ENCODE measurements around the gene ATXN10. TPM values are rescaled to one million over a fixed set of nuclear protein-coding genes. Genes with fewer than 3 reads are reported as not detected.

Gene ATXN10
- total RNA-seq, 2 experiments from 2014 or later: 43.8 to 48.0 TPM

GRCh38 chr22:45881524-45881875, 209.9 kb downstream of the ATXN10 start:
- no peaks in the 10 kb centered on the region for H3K4me1 Mint-ChIP-seq (ENCODE audit: low read depth)
- POLR2A ChIA-PET: no interaction called here
- Histone ChIP-seq H3K27ac (ENCODE audit: low read depth in 1 of 2, low read length in 2 of 2) (no peak overlapping the region), H3K9me3 (ENCODE audit: control insufficient read depth in 1 of 2, insufficient read depth in 1 of 2, low read length in 2 of 2) (peaks cover 0 to 29% of the 10 kb centered on the region in 2 experiments), H3K4me3 (ENCODE audit: low read length) (no peak overlapping the region), H3K36me3 (ENCODE audit: insufficient read depth, low read length) (no peaks in the 10 kb centered on the region), H3K27me3 (ENCODE audit: control insufficient read depth in 1 of 2, insufficient read depth in 2 of 2, low read length in 2 of 2) (peaks cover 41 to 52% of the 10 kb centered on the region in 2 experiments), H3K4me1 (ENCODE audit: insufficient read depth, low read length) (no peaks in the 10 kb centered on the region)
- H3K27ac Mint-ChIP-seq: no peak overlapping the region
- ATAC-seq (ENCODE audit: poor library complexity) (no peak), DNase-seq (no peak)
- TF ChIP-seq, protein P1, sequence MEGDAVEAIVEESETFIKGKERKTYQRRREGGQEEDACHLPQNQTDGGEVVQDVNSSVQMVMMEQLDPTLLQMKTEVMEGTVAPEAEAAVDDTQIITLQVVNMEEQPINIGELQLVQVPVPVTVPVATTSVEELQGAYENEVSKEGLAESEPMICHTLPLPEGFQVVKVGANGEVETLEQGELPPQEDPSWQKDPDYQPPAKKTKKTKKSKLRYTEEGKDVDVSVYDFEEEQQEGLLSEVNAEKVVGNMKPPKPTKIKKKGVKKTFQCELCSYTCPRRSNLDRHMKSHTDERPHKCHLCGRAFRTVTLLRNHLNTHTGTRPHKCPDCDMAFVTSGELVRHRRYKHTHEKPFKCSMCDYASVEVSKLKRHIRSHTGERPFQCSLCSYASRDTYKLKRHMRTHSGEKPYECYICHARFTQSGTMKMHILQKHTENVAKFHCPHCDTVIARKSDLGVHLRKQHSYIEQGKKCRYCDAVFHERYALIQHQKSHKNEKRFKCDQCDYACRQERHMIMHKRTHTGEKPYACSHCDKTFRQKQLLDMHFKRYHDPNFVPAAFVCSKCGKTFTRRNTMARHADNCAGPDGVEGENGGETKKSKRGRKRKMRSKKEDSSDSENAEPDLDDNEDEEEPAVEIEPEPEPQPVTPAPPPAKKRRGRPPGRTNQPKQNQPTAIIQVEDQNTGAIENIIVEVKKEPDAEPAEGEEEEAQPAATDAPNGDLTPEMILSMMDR (IDR thresholded peaks at IDR 0.05): no peak
- H3K9me3 Mint-ChIP-seq: no peaks in the 10 kb centered on the region
- intact Hi-C loops (cut with DNase I, micrococcal nuclease): no loop called here
- no peak overlapping the region for H3K4me3 Mint-ChIP-seq
- CTCF ChIA-PET: no interaction called here
- no peaks in the 10 kb centered on the region for H3K36me3 Mint-ChIP-seq (ENCODE audit: low read depth)
- H3K27me3 Mint-ChIP-seq: peaks cover 45% of the 10 kb centered on the region

- ATAC-seq (ENCODE audit: poor library complexity): no peak
- no peaks in the 10 kb centered on the region for H3K9me3 Mint-ChIP-seq
- Histone ChIP-seq H3K36me3 (ENCODE audit: insufficient read depth, low read length) (no peaks in the 10 kb centered on the region), H3K4me3 (ENCODE audit: low read length) (no peak overlapping the region), H3K27me3 (ENCODE audit: control insufficient read depth in 1 of 2, insufficient read depth in 2 of 2, low read length in 2 of 2) (peaks cover 34 to 48% of the 10 kb centered on the region in 2 experiments), H3K27ac (ENCODE audit: low read depth in 1 of 2, low read length in 2 of 2) (no peak overlapping the region), H3K4me1 (ENCODE audit: insufficient read depth, low read length) (no peaks in the 10 kb centered on the region), H3K9me3 (ENCODE audit: control insufficient read depth in 1 of 2, insufficient read depth in 1 of 2, low read length in 2 of 2) (peaks cover 0 to 23% of the 10 kb centered on the region in 2 experiments)
- POLR2A ChIA-PET: no interaction called here
- CTCF ChIA-PET: no interaction called here
- no peak overlapping the region for H3K27ac Mint-ChIP-seq
- H3K4me1 Mint-ChIP-seq (ENCODE audit: low read depth): no peaks in the 10 kb centered on the region
- H3K4me3 Mint-ChIP-seq: no peak overlapping the region
- no peaks in the 10 kb centered on the region for H3K36me3 Mint-ChIP-seq (ENCODE audit: low read depth)
- TF ChIP-seq, protein P1 (IDR thresholded peaks at IDR 0.05): no peak
- H3K27me3 Mint-ChIP-seq: peaks cover 52% of the 10 kb centered on the region
- DNase-seq: no peak
- intact Hi-C loops (cut with DNase I, micrococcal nuclease): no loop called here
These were observed 211.5 kb downstream of the ATXN10 start for GRCh38 chr22:45882881-45883810.

DNA sequence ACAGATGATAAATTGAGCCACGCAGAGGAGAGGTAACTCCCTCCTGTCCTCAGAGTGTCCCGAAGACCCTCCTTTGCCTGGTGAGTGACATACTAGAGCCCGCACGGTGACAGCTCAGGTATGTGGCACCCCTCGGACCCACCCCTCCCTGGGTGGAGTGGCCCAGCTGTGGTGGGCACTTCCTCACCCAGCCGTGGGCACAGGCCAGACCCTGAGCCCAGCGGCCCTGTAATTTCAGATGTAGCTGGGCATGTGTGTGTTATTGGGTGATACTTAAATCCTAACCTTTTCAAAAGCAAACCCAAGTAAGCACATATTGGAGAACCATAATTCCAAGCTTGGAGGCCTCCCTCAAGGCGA, 212.2 kb downstream of the ATXN10 start:
- Histone ChIP-seq H3K27me3 (ENCODE audit: control insufficient read depth in 1 of 2, insufficient read depth in 2 of 2, low read length in 2 of 2) (peaks cover 28 to 43% of the 10 kb centered on the region in 2 experiments), H3K9me3 (ENCODE audit: control insufficient read depth in 1 of 2, insufficient read depth in 1 of 2, low read length in 2 of 2) (peaks cover 0 to 20% of the 10 kb centered on the region in 2 experiments), H3K4me1 (ENCODE audit: insufficient read depth, low read length) (no peaks in the 10 kb centered on the region), H3K36me3 (ENCODE audit: insufficient read depth, low read length) (no peaks in the 10 kb centered on the region), H3K4me3 (ENCODE audit: low read length) (no peak overlapping the region), H3K27ac (ENCODE audit: low read depth in 1 of 2, low read length in 2 of 2) (no peak overlapping the region)
- CTCF ChIA-PET: no interaction called here
- H3K27me3 Mint-ChIP-seq: peaks cover 53% of the 10 kb centered on the region
- H3K4me1 Mint-ChIP-seq (ENCODE audit: low read depth): no peaks in the 10 kb centered on the region
- TF ChIP-seq, protein P1 (IDR thresholded peaks at IDR 0.05): no peak
- H3K4me3 Mint-ChIP-seq: no peak overlapping the region
- POLR2A ChIA-PET: no interaction called here
- no peaks in the 10 kb centered on the region for H3K36me3 Mint-ChIP-seq (ENCODE audit: low read depth)
- intact Hi-C loops (cut with DNase I, micrococcal nuclease): no loop called here
- DNase-seq (no peak), ATAC-seq (ENCODE audit: poor library complexity) (no peak)
- H3K9me3 Mint-ChIP-seq: no peaks in the 10 kb centered on the region
- no peak overlapping the region for H3K27ac Mint-ChIP-seq
